ENCODE data around the gene SYNE2. TPM values are rescaled to one million over a fixed set of nuclear protein-coding genes. Genes with fewer than 3 reads are reported as not detected.

Gene SYNE2
- total RNA-seq, 4 donors from 2014 or later: 92.4 to 165 (median 98.3) TPM

- intact Hi-C loops (cut with DNase I): no loop called here
- no peak for DNase-seq (ENCODE audit: extremely low spot score)
- H3K27ac ChIP-seq (replicated peaks in 1 of 4): no peak overlapping the region
- H3K9me3 ChIP-seq: no peaks in the 10 kb centered on the region
- H3K27me3 ChIP-seq: no peaks in the 10 kb centered on the region
- H3K4me1 ChIP-seq: peaks cover 0 to 4% (median 0%) of the 10 kb centered on the region in 4 donors
- H3K4me3 ChIP-seq: no peak overlapping the region
- 98% methylated on average over 4 of the region's 4 CpGs for WGBS
- TF ChIP-seq POLR2A (IDR thresholded peaks at IDR 0.05; ENCODE audit: low read depth) (no peak), POLR2AphosphoS5 (IDR thresholded peaks at IDR 0.05) (no peak), EP300 (IDR thresholded peaks at IDR 0.05) (no peak), CTCF (IDR thresholded peaks at IDR 0.05) (no peak)
- H3K36me3 ChIP-seq: peaks cover 0 to 36% (median 13%) of the 10 kb centered on the region in 4 donors
These were observed 380.9 kb downstream of the SYNE2 start for GRCh38 chr14:64233531-64234190.

GRCh38 chr14:64234877-64235651, 382.3 kb downstream of the SYNE2 start:
- Histone ChIP-seq H3K27ac (replicated peaks in 1 of 4) (no peak overlapping the region), H3K4me3 (no peak overlapping the region), H3K9me3 (no peaks in the 10 kb centered on the region), H3K4me1 (peaks cover 0 to 4% (median 0%) of the 10 kb centered on the region in 4 donors), H3K36me3 (peaks cover 0 to 25% (median 6%) of the 10 kb centered on the region in 4 donors), H3K27me3 (peaks cover 0 to 2% (median under 1%) of the 10 kb centered on the region in 4 donors)
- no peak for TF ChIP-seq CTCF (IDR thresholded peaks at IDR 0.05)
- no peak for TF ChIP-seq POLR2A (IDR thresholded peaks at IDR 0.05; ENCODE audit: low read depth)
- TF ChIP-seq EP300 (IDR thresholded peaks at IDR 0.05): no peak
- no peak for TF ChIP-seq POLR2AphosphoS5 (IDR thresholded peaks at IDR 0.05)
- WGBS: 73% methylated on average over 17 of the region's 24 CpGs
- no peak for DNase-seq (ENCODE audit: extremely low spot score)
- intact Hi-C loops (cut with DNase I): no loop called here

- Histone ChIP-seq H3K36me3 (peaks cover 0 to 18% (median 6%) of the 10 kb centered on the region in 4 donors), H3K27ac (replicated peaks in 1 of 4) (no peak overlapping the region), H3K4me3 (no peak overlapping the region), H3K4me1 (peaks cover 0 to 4% (median 0%) of the 10 kb centered on the region in 4 donors), H3K9me3 (no peaks in the 10 kb centered on the region), H3K27me3 (peaks cover 0 to 4% (median 2%) of the 10 kb centered on the region in 4 donors)
- intact Hi-C loops (cut with DNase I): no loop called here
- 86% methylated on average over 13 of the region's 13 CpGs for WGBS
- DNase-seq (ENCODE audit: extremely low spot score): no peak
- TF ChIP-seq POLR2A (IDR thresholded peaks at IDR 0.05; ENCODE audit: low read depth) (no peak), CTCF (IDR thresholded peaks at IDR 0.05) (no peak), EP300 (IDR thresholded peaks at IDR 0.05) (no peak), POLR2AphosphoS5 (IDR thresholded peaks at IDR 0.05) (no peak)
These were observed 383.1 kb downstream of the SYNE2 start for GRCh38 chr14:64235652-64236640.

- no peak for TF ChIP-seq POLR2AphosphoS5 (IDR thresholded peaks at IDR 0.05)
- no peak for DNase-seq (ENCODE audit: extremely low spot score)
- Histone ChIP-seq H3K4me3 (no peak overlapping the region), H3K9me3 (no peaks in the 10 kb centered on the region), H3K4me1 (no peaks in the 10 kb centered on the region), H3K27ac (replicated peaks in 1 of 4) (no peak overlapping the region), H3K36me3 (peaks cover 0 to under 1% (median 0%) of the 10 kb centered on the region in 4 donors), H3K27me3 (peaks cover 0 to 4% (median 2%) of the 10 kb centered on the region in 4 donors)
- intact Hi-C loops (cut with DNase I): no loop called here
- 85% methylated on average over 6 of the region's 6 CpGs for WGBS
These were observed 385.2 kb downstream of the SYNE2 start for GRCh38 chr14:64238049-64238448.

Measured in esophagus muscularis mucosa (tissue), 4 donors.